ENCODE data around the gene TMEM175. TPM values are rescaled to one million over a fixed set of nuclear protein-coding genes. Genes with fewer than 3 reads are reported as not detected.

The TMEM175 gene
- total RNA-seq, 1 donor from 2014 or later, result 30.9 TPM

DNA sequence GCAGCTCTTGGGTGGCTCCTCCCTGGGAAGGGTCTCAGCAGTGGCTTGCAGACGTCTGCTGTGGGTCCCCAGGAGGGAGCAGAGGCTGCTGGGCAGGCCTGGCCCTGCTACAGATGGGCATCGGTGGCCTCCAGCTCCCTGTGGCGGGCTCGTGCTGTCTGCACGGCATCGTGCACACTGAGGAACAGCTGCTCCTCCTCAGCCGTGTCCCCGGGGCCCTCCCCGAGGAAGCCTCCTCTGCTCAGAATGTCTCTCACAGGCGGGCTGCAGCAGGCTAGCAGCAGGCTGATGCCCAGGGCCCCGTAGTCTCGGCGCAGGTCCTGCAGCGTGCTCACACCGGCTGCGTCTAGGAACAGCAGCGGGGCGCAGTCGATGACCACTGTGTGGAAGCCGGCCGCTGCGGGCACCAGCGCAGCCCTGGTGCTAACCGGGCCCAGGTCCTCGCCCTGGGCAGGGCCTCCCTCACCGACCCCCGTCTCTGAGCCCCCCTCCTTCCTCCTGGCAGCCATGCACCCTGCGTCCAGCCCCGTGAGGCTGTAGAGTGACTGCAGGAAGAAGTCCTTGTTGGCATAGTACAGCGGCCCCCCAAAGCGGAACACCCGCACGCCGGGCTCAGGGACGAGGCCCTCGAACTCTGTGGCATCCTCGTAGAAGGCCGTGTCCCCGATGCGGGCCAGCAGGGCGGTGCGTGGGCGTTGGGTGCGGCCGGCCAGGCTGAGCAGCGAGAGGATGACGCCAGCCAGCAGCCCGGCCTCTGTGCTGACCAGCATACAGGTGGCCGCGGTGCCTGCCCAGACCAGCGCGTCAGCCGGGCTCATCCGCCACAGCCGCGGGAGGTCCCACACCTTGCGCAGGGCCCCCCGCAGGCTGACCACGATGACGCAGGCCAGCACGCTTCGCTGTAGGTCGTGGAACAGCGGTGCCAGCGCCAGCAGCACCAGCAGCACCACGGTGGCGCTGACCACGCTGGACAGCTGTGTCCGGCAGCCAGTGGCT is 56.8 kb downstream of the TMEM175 start:
- DNase-seq (ENCODE audit: low read depth), result no peak

- DNase-seq (ENCODE audit: low read depth), result no peak
Observed at GRCh38 chr4:989722-990471, 57.6 kb downstream of the TMEM175 start.

GRCh38 chr4:990746-991367 is 58.6 kb downstream of the TMEM175 start:
- DNase-seq (ENCODE audit: low read depth), result no peak

DNA sequence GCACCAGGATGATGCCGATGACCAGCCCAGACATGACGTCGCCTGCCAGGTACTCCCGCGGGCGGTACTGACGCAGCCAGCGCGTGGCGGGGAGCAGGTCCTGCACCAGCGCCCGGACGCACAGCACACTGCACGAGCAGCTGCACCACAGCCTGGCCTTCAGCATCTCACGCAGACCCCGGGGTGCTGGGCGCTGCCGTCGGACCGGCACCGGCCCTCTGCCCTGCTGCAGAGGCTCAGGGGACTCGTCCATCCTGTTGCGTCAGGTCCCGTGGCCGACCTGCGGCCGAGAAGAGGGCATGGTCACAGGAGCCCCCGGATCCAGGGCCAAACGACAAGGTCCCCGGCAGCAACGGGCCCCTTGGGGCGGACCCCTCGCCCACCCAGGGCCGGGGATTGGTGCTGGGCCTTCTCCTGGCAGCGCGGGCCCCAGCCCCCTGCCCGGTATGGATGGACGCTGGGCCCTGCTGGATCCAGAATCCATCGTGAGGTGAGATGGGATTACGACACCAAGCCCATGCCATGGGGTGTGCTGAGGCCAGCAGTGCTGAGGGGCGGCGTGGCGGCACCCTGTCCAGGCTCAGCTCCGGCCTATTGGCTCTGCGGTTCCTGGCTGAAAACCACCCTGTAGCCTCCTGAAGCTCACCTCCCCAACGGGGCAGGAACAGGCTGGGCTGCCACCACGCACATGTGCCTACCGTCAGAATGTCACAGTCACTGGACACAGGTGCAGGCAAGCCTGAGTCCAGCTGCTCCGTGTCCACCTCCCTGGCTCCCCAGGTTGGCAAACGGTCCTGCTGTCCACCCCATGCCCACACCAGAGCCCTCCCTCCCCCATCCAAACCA is 59.4 kb downstream of the TMEM175 start:
- DNase-seq (ENCODE audit: low read depth), result no peak

- no peak for DNase-seq (ENCODE audit: low read depth)
Observed at GRCh38 chr4:992297-993110, 60.2 kb downstream of the TMEM175 start.

DNA sequence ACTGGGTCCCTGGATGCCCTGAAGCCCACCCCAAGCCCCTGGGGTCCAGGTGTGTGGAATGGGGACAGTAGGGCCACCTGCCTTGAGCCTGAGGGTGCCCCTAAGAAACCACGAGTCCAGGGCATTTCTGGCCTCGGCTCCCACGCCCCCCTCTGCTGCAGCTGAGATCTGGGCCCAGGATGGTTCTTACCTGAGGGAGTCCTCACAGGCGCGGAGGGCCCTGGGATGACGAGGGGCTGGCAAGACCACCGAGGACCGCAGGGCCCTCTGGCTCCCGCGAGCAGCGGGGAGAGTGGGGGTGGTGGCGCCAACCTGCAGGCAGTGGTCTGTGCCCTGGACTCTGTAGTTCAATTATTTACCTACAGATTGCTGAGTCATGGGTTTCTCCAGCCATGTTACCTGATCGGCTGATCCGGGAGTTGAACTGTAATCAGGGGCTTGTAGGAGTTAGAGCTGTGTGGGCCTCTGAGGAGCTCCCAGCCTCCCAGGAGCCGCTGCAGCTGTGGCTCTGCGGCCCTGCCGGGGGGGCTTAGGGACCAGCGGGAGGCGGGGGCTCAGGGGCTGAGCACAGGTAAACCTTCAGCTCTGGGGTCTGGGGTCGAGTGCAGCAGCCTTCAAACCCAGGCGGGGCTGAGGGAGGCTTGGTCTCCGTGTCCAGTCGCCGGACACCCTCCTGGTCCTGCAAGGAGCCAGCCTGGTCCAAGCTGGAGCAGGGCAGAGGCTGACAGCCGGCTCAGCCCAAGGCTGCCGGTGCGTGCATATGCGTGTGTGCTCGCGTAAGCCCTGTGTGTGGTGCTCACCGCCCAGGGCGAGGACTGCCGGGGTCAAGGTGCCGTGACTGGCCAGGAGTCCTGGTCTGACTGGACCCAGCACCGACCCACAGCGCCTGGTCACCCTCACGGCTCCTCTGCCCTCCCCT is 61.1 kb downstream of the TMEM175 start, which contains the start of gene SLC26A1:
TSS of gene SLC26A1 (minus strand) at position 294 of the 919 bp plus-strand sequence. CDS start 1,701 bp downstream, outside the sequence.
- no peak for DNase-seq (ENCODE audit: low read depth)

GRCh38 chr4:995311-996026 is 63.2 kb downstream of the TMEM175 start:
- no peak for DNase-seq (ENCODE audit: low read depth)

GRCh38 chr4:996030-996996 is 64.1 kb downstream of the TMEM175 start:
- DNase-seq (ENCODE audit: low read depth), result no peak

- DNase-seq (ENCODE audit: low read depth), result no peak
Observed at GRCh38 chr4:996997-997374, 64.7 kb downstream of the TMEM175 start.

DNA sequence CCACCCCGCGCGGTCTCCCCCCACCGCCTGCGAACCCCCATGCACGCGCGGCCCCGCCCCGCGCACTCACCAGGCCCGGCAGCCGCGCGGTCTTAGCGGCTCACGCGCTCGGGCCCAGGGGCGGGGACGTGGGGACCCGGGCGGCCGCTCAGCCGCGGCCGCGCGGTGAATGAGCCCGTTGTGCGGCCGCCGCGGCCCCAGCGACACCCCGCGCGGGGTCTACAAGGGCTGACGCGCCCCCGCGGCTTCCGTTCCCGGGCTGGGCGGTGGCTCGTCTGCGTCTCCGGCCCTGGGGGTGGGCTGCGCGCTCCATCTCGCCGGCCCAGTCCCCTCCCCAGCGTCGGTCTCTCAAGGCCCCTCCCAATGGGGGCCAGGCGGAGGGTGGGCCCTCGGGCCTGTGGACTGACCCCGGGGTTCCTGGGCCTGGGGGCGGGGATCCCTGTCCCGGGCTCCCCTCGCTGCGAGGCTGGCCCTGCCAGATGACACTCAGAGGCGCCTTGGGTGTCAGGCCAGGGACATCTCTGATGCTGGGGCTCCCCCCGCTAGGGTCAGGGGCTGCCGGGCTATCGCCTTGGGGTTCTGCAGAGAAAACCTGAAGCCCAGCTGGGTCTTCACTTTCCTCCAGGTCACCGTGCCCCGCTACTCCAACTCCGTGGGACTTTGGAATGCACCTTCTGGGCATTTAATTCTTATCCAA is 65.3 kb downstream of the TMEM175 start:
- DNase-seq (ENCODE audit: low read depth), result peak; percentile 20

DNA sequence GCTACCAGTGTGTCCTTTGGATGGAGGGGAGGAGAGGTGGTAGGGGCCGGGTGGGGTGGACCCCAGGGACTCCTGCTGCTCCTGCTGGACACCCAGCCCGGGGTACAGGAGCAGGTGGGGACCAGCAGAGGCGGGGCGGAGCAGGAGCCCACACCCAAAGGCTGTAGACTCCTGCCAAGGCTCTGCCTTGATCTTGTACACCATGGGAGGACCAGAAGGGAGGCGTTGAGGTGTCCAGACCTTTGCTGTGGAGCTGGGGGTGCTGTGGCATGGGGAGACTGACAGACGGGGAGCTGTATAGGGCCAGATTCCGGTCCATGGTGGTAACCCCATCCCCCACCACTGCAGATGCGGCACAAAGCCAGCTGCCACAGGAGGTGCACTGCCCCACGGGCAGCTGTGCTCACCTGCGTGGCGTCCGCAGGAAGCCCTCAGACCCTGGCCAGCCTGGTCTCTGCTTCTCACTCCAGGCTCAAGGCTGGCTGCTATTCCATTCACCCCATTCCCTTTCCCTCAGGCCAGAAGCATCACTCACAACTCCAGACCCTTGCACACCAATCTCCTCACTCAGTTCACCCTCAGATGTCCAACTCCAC is 65.9 kb downstream of the TMEM175 start:
- DNase-seq (ENCODE audit: low read depth), result no peak

DNA sequence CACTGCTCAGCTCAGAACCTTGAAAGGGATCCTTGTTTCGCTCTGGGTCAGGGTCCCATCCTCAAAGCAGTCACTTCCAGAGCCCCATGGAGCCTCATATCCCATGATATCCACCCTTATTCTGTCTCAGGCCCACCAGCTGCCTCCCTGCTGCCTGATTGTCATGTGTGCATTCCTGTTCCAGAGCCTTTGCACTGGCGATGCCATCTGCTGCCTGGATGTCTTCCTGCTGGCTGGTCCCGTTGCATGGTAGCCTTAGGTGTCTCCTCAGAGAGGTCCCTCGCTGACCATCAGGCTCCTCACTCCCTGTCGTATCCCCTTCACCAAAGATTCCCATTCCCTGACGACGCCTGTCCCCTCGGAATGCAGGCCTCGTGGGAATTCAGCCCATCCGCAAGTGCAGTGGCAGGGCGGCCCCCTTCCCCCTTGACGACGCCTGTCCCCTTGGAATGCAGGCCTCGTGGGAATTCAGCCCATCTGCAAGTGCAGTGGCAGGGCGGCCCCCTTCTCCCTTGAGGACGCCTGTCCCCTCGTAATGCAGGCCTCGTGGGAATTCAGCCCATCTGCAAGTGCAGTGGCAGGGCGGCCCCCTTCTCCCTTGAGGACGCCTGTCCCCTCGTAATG is 67.1 kb downstream of the TMEM175 start:
- peak; percentile 41 for DNase-seq (ENCODE audit: low read depth)

- no peak for DNase-seq (ENCODE audit: low read depth)
Observed at GRCh38 chr4:999882-1000425, 67.7 kb downstream of the TMEM175 start.

GRCh38 chr4:1000686-1001260 is 68.5 kb downstream of the TMEM175 start:
- no peak for DNase-seq (ENCODE audit: low read depth)

Data from myocyte (in vitro differentiated cells).